IPS DF 6.9 (cell line): ENCODE data around the gene HS1BP3.

Experiments used
- DNase-seq: peaks from one replicate; pipeline ENCODE4 v3.0.0-alpha.2; 2013; ENCODE audit warnings: low read depth, low spot score
- H3K27ac ChIP-seq: one replicate; pipeline ENCODE4 v1.5.1; 2013; ENCODE audit warnings: low read length, control low read depth
- H3K27me3 ChIP-seq: 2 replicates; pipeline ENCODE4 v1.6.1; 2013; ENCODE audit warnings: mild to moderate bottlenecking, low read length; ENCODE audit not compliant: control insufficient read depth, insufficient read depth
- H3K36me3 ChIP-seq: 2 replicates; pipeline ENCODE4 v1.6.1; 2013; ENCODE audit warnings: low read length; ENCODE audit not compliant: control insufficient read depth, insufficient read depth
- H3K4me1 ChIP-seq: 2 replicates; pipeline ENCODE4 v1.6.1; 2013; ENCODE audit warnings: low read length; ENCODE audit not compliant: control insufficient read depth, insufficient read depth
- H3K4me3 ChIP-seq: 2 replicates; pipeline ENCODE4 v1.5.1; 2013; ENCODE audit warnings: mild to moderate bottlenecking, low read length
- H3K9me3 ChIP-seq: 2 replicates; pipeline ENCODE4 v1.6.1; 2013; ENCODE audit warnings: low read length, inconsistent platforms; ENCODE audit not compliant: control insufficient read depth, insufficient read depth
- WGBS: extraction: QIAGEN DNeasy Blood & Tissue Kit; methylation state at CpG from one replicate; pipeline ENCODE4 v1.1.7; 2013; ENCODE audit warnings: mixed read lengths, missing lambda C conversion rate; ENCODE audit not compliant: insufficient read length, insufficient coverage; 5-methylcytosine and 5-hydroxymethylcytosine counted together

Gene HS1BP3

DNA sequence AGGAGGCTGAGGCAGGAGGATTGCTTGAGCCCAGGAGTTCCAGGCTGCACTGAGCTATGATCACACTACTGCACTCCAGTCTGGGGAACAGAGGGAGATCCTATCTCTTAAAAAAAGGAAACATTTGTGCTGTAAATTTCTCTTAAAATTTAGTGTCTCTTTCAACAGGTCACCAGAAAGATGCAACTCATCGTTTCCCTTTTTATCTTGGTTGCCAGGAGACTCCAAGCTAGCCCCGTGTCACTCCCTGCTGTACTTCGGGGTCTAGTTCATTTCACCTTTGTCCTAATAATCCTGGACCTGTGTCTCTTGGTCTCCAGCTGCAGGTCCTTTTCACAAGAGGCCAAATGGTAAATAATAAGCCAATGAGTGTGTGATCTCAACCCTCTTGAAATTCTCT, 7.1 kb downstream of the HS1BP3 start:
- no peak for DNase-seq

DNA sequence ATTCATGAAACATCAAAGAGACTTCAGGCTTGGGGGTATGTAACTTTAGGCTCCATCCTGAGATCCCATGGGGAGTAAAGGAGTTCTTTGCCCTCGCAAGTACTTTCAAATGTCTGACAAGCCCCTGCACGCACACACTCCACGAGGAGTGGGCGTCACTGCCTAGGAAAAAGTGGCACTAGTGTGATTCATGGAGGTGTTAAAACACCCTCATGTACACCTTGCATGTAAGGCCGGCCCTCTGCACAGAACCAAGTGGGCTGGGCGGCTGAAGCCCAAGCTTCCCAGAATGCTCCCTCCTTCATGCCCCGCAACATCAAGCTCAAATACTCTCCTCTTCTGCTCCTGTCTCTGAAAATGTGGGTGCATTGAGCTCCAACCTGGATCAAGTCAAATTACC, 7.8 kb downstream of the HS1BP3 start:
- no peak overlapping the region for H3K4me3 ChIP-seq
- no peaks in the 10 kb centered on the region; the same call in 1 of the 2 replicates for H3K36me3 ChIP-seq
- H3K27ac ChIP-seq, result no peak overlapping the region
- no peaks in the 10 kb centered on the region for H3K27me3 ChIP-seq
- DNase-seq, result no peak
- H3K9me3 ChIP-seq, result no peaks in the 10 kb centered on the region
- no peaks in the 10 kb centered on the region for H3K4me1 ChIP-seq
- no CpG with 5 or more reads among the region's 7 CpGs for WGBS

More for the DNA sequence above, 7.1 kb downstream of the HS1BP3 start:
- Histone ChIP-seq H3K4me1 (no peaks in the 10 kb centered on the region), H3K9me3 (no peaks in the 10 kb centered on the region), H3K27ac (no peak overlapping the region), H3K27me3 (no peaks in the 10 kb centered on the region), H3K4me3 (no peak overlapping the region), H3K36me3 (no peaks in the 10 kb centered on the region; the same call in 1 of the 2 replicates)
- no CpG with 5 or more reads among the region's 3 CpGs for WGBS

DNA sequence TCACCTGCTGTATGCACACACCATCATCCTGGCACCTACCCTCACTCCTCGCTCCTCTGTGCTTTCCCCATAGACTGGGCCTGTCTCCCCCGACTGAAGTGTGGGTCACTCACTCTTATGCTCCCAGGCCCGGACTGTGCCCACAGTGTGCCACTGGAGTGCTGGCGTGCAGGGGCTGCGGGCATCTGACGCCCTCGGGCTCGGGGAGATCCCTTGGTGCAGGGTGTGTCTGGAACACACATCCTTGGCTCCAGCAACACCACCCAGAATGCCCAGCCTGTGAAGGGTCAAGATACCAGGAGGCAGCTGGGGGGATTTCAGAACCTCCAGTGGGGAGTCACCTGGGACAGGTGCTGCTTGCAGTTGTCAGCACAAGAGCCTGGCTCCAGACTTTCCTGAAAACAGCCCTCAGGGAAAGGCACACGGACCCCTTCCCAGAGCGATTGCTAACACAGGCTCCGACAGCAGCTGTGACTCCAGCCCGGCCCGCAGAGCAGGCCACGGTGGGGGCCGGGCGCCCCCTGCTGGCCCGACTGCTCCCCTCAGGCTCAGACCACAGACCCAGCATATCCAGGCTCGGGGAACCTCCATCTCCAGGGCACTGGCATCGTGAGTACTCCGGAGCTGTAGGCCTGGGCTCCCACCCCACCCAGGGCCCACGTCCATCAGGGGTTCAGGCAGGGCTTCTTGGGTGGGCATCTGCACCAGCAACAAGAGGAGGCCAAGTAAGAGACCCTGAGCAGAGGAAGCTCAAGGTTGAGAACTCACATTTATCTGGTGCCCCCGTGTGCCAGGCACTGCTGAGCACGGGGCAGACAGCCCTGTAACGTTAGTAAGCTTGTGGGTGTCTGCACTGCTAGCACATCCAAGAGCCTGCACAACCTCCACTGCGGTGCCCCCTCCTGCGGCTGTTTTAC, 8.6 kb downstream of the HS1BP3 start:
- no CpG with 5 or more reads among the region's 26 CpGs for WGBS
- no peaks in the 10 kb centered on the region; the same call in 1 of the 2 replicates for H3K36me3 ChIP-seq
- no peaks in the 10 kb centered on the region for H3K9me3 ChIP-seq
- H3K27me3 ChIP-seq, result no peaks in the 10 kb centered on the region
- no peak overlapping the region for H3K4me3 ChIP-seq
- H3K27ac ChIP-seq, result no peak overlapping the region
- no peak for DNase-seq
- H3K4me1 ChIP-seq, result no peaks in the 10 kb centered on the region

DNA sequence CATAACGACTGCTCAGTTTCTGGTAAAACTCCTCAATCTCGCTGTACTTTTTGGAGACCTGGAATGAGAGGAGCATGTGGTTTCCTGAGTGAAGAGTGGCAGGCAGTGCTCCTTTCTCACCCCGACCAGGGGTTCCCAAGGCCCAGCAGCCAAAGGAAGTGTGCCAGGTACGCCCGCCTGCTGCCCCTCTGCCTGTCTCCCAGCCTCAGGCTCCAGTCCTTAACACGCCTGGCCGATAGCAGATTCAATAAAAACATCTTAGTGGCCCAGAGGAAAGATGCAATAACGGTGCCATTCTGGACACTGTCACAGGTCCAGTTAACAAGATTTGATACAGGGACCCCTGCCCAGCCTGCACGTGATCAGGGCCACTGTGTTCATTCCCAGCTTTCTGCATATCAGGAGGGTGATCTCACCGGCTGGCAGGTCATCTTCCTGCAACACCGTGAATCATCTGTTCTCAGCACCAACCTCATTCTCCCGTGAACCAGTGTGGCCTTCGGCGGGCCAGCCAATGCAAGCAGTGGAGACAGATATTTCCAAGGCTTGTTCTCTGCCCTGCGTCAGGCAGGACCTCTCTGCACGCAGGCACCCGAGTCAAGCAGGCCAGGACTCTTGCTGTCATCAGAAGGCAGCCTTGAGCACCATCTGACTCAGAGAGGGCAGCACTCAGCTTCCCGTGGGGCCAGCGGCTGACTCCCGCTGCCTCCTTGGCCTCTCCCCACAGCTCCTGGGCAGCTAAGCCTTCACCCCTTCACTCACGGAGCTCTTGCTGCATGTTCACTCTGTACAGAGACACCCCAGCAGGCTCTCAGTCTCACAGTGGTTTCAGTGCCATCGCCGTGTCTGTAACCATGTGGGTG, 9.5 kb downstream of the HS1BP3 start:
- H3K27me3 ChIP-seq, result no peaks in the 10 kb centered on the region
- no CpG with 5 or more reads among the region's 23 CpGs for WGBS
- no peaks in the 10 kb centered on the region for H3K9me3 ChIP-seq
- H3K36me3 ChIP-seq, result no peaks in the 10 kb centered on the region; the same call in 1 of the 2 replicates
- H3K4me1 ChIP-seq, result no peaks in the 10 kb centered on the region
- DNase-seq, result no peak
- H3K4me3 ChIP-seq, result no peak overlapping the region
- H3K27ac ChIP-seq, result no peak overlapping the region

DNA sequence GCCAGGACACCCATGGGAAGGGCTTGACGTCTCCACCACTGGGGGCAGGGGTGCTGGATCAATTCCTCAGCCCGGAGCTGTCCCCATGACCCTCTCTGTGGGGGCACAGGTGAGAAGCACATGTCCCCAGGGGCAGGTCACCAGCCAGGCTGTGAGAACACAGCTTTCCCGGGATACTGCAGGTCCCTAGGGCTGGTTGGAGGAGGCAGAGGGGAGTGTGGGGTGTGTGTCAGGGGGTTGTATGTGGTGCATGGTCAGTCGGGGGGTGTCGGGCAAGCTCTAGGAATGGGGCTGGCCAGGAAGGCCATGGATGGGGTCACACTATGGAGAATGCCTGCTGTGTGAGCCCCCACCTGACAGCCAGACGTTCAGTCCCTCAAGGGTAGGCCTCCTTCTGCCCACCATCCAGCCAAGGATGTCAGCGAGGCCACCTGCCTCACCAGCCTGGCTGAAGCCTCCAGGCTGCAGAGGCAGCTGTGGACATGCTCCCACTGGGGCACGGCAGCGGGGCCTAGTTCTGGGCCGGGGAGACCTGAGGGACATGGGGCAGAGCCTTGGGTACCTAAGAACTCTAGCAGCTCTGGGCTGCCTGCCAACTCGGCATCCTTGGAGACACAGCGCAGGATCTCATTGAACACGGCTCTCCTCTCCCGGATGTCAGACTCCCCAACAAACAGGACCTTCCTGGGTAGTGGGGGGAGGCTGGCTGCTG, 10.3 kb downstream of the HS1BP3 start:
- DNase-seq, result no peak
- no peaks in the 10 kb centered on the region for H3K27me3 ChIP-seq
- H3K36me3 ChIP-seq, result no peaks in the 10 kb centered on the region
- H3K4me1 ChIP-seq, result no peaks in the 10 kb centered on the region
- no peak overlapping the region for H3K4me3 ChIP-seq
- no peaks in the 10 kb centered on the region for H3K9me3 ChIP-seq
- no peak overlapping the region for H3K27ac ChIP-seq
- WGBS, result no CpG with 5 or more reads among the region's 14 CpGs

DNA sequence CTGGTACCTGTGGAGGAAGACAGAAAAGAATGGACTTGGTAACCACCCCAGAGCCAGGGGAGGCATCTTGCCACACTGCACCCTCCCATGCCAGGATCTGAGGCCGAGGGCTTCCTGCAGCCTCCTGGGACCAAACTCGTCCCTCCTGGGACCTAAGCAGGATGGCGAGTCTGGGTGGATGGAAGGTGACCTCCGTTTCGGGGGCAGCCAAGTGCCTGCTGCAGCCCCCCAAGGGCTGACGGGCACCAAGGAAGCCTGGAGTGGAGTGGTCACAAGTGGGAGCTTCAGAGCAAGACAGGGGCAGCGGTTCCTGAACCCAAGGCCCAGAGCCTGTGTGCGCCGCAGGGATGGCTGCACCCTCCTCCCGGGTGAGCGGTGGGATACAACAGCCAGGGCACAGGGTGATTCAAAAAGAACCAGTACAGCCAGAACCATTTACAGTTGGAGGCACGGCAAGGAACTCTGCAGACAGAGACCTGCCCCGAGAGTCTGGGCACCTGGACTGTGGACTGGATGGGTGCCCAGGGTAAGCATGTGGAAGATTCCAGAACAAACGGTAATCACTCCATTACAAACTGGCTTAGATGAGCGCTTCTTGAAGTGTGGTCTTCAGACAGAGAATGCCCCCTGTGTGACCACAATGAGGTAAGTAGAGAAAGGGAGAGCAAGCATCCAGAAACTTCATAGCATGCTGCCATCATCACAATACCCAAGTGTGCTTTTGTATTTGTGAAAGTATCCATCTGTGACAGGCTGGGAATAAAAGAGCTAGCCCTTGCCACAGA, 12.1 kb downstream of the HS1BP3 start:
- H3K27me3 ChIP-seq, result no peaks in the 10 kb centered on the region
- no peak for DNase-seq
- H3K9me3 ChIP-seq, result no peaks in the 10 kb centered on the region
- peaks cover under 1% of the 10 kb centered on the region; the same call in 1 of the 2 replicates for H3K4me1 ChIP-seq
- H3K4me3 ChIP-seq, result no peak overlapping the region
- no peaks in the 10 kb centered on the region for H3K36me3 ChIP-seq
- H3K27ac ChIP-seq, result no peak overlapping the region
- no CpG with 5 or more reads among the region's 15 CpGs for WGBS

DNA sequence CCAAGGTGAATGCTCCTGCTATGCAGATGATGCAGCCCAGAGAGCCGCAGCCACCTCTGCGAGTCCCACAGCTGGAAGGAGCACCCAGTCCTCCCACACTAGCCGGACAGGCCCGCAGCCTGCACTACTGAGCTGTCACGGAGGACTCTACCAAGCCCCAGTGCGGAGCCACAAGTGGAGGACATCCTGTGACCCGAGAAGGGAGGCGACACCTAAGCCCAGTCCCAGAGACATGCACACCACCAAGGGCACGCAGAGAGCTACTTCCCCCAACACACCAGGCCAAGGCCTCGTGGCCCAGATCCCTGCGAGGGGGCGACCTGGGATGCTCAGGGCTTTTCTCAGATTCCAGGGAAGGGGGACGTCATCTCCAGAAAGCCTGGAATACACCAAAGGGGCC, 12.9 kb downstream of the HS1BP3 start:
- H3K9me3 ChIP-seq, result no peaks in the 10 kb centered on the region
- no CpG with 5 or more reads among the region's 13 CpGs for WGBS
- H3K36me3 ChIP-seq, result no peaks in the 10 kb centered on the region
- DNase-seq, result no peak
- no peak overlapping the region for H3K27ac ChIP-seq
- H3K4me3 ChIP-seq, result no peak overlapping the region
- no peaks in the 10 kb centered on the region for H3K27me3 ChIP-seq
- peaks cover 2% of the 10 kb centered on the region; the same call in 1 of the 2 replicates for H3K4me1 ChIP-seq

DNA sequence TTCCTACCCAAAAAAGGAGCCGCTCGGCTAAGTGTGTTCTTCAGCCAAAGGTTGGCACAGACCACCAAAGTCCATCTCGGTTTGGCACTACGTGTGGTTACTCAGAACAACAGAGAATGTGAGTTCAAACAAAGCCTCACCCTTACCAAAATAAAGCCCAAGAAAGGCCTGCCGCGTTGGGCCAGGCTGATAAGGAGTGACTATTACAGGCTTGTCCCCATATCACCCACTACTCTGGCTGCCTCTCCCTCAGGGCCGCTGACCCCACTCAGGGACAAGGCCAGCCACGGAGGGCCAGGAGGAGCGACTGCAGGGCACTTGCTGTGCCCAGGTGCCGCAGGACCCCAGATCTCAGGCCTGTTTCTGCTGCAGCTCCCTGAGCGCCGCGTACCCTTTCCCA, 13.8 kb downstream of the HS1BP3 start:
- whole genome bisulfite sequencing, result no CpG with 5 or more reads among the region's 13 CpGs
- H3K4me1 ChIP-seq, result peaks cover 2% of the 10 kb centered on the region; the same call in 1 of the 2 replicates
- H3K36me3 ChIP-seq, result no peaks in the 10 kb centered on the region

DNA sequence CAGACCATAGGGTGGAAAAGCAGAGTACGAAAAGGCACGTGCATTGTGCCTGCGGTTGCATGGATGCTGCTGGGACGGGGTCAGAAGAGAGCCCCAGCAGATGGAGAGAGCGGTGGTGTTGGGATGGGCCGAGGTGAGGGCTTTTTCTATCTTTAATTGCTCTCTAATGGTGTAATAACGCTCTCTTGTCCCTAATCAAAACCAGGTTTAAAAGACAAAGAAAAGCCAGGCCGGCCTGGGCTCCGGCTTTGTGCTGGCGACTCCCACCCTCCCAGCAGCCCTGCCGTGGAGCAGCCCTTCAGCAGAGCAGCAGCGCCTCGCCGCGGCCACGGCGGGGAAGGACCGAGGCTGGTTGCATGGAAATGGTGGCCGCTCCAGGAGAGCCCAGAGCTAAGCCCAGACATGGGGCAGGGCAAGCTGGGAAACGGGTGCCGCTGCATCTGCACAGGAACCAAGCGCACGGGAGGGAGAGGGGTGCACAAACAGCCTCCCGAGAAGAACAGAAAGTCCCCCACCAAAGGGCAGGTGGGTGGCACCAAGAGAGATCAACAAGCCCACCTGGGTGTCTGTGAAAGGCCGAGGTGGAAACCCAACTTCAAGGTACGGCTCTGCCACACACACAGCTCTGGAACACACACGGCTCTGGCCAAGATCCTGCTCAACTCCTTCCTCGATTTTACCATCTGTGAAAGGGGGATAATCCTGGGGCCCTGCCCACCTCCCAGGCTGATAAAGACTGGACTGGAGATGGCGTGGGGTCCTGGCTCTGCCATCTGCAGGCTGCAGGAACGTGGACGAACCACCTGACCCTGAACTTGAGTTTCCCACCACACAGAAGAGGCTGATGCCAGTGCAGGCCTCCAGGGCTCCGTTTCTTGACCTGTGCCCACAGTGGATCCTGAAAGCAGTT, 15.0 kb downstream of the HS1BP3 start:
- H3K4me3 ChIP-seq, result no peak overlapping the region
- no peaks in the 10 kb centered on the region for H3K9me3 ChIP-seq
- DNase-seq, result peak; percentile 66
- no peaks in the 10 kb centered on the region for H3K27me3 ChIP-seq
- no CpG with 5 or more reads among the region's 32 CpGs for WGBS
- H3K27ac ChIP-seq, result no peak overlapping the region
- H3K4me1 ChIP-seq, result peaks cover 2% of the 10 kb centered on the region; the same call in 1 of the 2 replicates
- no peaks in the 10 kb centered on the region for H3K36me3 ChIP-seq

More for the DNA sequence above, 13.8 kb downstream of the HS1BP3 start:
- Histone ChIP-seq H3K4me3 (no peak overlapping the region), H3K27me3 (no peaks in the 10 kb centered on the region), H3K9me3 (no peaks in the 10 kb centered on the region), H3K27ac (no peak overlapping the region)
- no peak for DNase-seq
